ENCODE measurements around the gene MRM1. TPM values are rescaled to one million over a fixed set of nuclear protein-coding genes. Genes with fewer than 3 reads are reported as not detected.

MRM1 gene
- total and polyA plus RNA-seq, 9 of the 15 experiments (the other 6 are each of a cell fraction or from before 2014, with no cell fraction given): 0.61 to 28.4 (median 21.5) TPM

DNA sequence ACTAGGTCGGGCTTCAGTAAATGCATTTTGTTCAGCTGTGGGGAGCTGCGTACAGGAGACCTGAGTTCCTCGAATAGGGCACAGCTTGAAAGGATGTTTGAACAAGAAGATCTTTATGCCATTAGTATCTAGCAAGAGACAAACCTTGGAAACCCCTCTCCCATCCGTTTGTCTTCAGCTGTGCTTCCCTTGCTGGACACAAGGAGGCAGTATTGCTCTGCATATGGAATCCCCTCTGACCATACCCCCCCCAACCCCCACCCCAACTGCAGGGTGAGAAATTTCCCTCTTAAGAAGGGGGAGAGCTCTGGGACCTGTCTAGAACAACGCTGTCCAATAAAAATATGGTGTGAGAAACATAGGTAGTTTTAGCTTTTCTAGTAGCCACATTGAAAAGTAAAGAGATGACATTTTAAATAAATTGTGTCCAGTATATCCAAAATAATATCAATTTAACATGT is 1.6 kb downstream of the MRM1 start (continued):
- TF ChIP-seq SAP30 (IDR thresholded peaks at IDR 0.05; ENCODE audit: borderline replicate concordance, insufficient read depth, low read depth, low read length, poor library complexity, severe bottlenecking): no peak
- no peak for TF ChIP-seq KDM1A (IDR thresholded peaks at IDR 0.05)
- TF ChIP-seq, protein P1, sequence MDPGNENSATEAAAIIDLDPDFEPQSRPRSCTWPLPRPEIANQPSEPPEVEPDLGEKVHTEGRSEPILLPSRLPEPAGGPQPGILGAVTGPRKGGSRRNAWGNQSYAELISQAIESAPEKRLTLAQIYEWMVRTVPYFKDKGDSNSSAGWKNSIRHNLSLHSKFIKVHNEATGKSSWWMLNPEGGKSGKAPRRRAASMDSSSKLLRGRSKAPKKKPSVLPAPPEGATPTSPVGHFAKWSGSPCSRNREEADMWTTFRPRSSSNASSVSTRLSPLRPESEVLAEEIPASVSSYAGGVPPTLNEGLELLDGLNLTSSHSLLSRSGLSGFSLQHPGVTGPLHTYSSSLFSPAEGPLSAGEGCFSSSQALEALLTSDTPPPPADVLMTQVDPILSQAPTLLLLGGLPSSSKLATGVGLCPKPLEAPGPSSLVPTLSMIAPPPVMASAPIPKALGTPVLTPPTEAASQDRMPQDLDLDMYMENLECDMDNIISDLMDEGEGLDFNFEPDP (CRISPR knock-in tag; IDR thresholded peaks at IDR 0.05): no peak
- TF ChIP-seq, protein P2, sequence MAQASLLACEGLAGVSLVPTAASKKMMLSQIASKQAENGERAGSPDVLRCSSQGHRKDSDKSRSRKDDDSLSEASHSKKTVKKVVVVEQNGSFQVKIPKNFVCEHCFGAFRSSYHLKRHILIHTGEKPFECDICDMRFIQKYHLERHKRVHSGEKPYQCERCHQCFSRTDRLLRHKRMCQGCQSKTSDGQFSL (CRISPR knock-in tag; IDR thresholded peaks at IDR 0.05): peak; percentile 85
- TF ChIP-seq, protein P2 (tag; IDR thresholded peaks at IDR 0.05): peak in 1 of 2 experiments; percentile 93; a peak in 2 of 4 replicates
- TF ChIP-seq CAMTA2 (CRISPR knock-in tag; conservative IDR thresholded peaks at IDR 0.05): no peak
- no peak for TF ChIP-seq ZBTB49 (CRISPR knock-in tag; IDR thresholded peaks at IDR 0.05; ENCODE audit: borderline replicate concordance)
- TF ChIP-seq HIVEP1 (CRISPR knock-in tag; IDR thresholded peaks at IDR 0.05): no peak
- TF ChIP-seq RB1 (IDR thresholded peaks at IDR 0.05; ENCODE audit: low read depth): peak; percentile 13; the same call in 1 of the 2 replicates
- peak; percentile 33 for TF ChIP-seq CTCFL (IDR thresholded peaks at IDR 0.05; ENCODE audit: borderline replicate concordance, insufficient read depth, low read depth, low read length, poor library complexity, severe bottlenecking)
- TF ChIP-seq ZNF140 (CRISPR knock-in tag; IDR thresholded peaks at IDR 0.05): no peak
- TF ChIP-seq, protein P3, sequence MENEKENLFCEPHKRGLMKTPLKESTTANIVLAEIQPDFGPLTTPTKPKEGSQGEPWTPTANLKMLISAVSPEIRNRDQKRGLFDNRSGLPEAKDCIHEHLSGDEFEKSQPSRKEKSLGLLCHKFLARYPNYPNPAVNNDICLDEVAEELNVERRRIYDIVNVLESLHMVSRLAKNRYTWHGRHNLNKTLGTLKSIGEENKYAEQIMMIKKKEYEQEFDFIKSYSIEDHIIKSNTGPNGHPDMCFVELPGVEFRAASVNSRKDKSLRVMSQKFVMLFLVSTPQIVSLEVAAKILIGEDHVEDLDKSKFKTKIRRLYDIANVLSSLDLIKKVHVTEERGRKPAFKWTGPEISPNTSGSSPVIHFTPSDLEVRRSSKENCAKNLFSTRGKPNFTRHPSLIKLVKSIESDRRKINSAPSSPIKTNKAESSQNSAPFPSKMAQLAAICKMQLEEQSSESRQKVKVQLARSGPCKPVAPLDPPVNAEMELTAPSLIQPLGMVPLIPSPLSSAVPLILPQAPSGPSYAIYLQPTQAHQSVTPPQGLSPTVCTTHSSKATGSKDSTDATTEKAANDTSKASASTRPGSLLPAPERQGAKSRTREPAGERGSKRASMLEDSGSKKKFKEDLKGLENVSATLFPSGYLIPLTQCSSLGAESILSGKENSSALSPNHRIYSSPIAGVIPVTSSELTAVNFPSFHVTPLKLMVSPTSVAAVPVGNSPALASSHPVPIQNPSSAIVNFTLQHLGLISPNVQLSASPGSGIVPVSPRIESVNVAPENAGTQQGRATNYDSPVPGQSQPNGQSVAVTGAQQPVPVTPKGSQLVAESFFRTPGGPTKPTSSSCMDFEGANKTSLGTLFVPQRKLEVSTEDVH (IDR thresholded peaks at IDR 0.05; ENCODE audit: low read depth, partially characterized antibody): no peak
- no peak for TF ChIP-seq ZFPM2 (CRISPR knock-in tag; IDR thresholded peaks at IDR 0.05)
- TF ChIP-seq ARNT (IDR thresholded peaks at IDR 0.05): no peak
- TF ChIP-seq ZNF282 (CRISPR knock-in tag; IDR thresholded peaks at IDR 0.05): no peak
- TF ChIP-seq NCOA2 (IDR thresholded peaks at IDR 0.05; ENCODE audit: partially characterized antibody in 2 of 2): no peak
- TF ChIP-seq RCOR1 (IDR thresholded peaks at IDR 0.05; ENCODE audit: borderline replicate concordance in 1 of 2, low read depth in 2 of 2, low read length in 2 of 2): 0 out of 4 replicates have a peak, but pooled peaks of 1 of the 2 experiments have one; percentile 18
- TF ChIP-seq ZNF507 (tag; conservative IDR thresholded peaks at IDR 0.05): no peak
